ENCODE results near the gene TNIK.

- TF ChIP-seq CTCF (IDR thresholded peaks at IDR 0.05): no peak
- no peak for TF ChIP-seq POLR2A (IDR thresholded peaks at IDR 0.05)
These were observed 150.3 kb downstream of the TNIK start for GRCh38 chr3:171309906-171310359.
